Effector CD4-positive, alpha-beta T cell (primary cell): ENCODE measurements around the gene ATP11A.

Source experiments
- DNase-seq: peaks from one replicate; pipeline ENCODE4 v3.0.0-alpha.2; 2020

ATP11A gene

DNA sequence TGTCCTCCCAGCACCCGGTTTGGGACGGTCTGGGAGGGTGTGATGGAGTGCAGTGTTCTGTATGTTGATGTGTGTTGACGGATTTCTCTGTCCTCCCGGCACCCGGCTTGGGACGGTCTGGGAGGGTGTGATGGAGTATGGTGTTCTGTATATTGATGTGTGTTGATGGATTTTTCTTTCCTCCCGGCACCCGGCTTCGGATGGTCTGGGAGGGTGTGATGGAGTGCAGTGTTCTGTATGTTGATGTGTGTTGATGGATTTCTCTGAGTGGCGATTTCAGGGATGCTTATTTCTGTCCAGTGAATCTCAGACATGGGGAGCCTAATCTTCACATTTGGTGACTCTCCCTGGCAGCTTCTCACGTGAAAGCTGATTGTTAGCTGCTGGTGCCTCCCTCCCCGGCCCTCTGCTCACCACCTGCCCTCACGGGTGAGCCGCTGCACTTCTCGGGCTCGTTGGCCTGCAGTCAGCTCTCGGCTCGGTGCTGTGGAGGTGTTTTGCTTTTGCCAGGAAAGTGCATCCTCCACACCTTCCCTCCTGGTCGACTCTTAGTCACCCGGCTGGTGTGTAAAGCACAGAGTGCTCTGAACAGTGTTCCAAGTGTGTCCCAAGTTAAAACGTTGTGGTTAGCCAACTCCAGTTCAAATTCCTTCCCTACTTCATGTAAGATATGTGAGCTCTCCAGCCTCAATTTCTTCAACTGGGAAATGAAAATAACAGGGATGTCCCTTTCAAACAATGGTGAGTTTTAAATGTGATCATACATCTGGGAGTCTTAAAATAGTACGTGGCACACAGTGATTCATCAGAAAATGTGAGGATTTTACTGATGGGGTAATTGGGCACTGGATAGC is 54.6 kb downstream of the ATP11A start:
- DNase-seq, result no peak

- DNase-seq, result no peak
These were observed 56.2 kb downstream of the ATP11A start for GRCh38 chr13:112746044-112746443.

GRCh38 chr13:112747256-112747655 is 57.4 kb downstream of the ATP11A start:
- no peak for DNase-seq

DNA sequence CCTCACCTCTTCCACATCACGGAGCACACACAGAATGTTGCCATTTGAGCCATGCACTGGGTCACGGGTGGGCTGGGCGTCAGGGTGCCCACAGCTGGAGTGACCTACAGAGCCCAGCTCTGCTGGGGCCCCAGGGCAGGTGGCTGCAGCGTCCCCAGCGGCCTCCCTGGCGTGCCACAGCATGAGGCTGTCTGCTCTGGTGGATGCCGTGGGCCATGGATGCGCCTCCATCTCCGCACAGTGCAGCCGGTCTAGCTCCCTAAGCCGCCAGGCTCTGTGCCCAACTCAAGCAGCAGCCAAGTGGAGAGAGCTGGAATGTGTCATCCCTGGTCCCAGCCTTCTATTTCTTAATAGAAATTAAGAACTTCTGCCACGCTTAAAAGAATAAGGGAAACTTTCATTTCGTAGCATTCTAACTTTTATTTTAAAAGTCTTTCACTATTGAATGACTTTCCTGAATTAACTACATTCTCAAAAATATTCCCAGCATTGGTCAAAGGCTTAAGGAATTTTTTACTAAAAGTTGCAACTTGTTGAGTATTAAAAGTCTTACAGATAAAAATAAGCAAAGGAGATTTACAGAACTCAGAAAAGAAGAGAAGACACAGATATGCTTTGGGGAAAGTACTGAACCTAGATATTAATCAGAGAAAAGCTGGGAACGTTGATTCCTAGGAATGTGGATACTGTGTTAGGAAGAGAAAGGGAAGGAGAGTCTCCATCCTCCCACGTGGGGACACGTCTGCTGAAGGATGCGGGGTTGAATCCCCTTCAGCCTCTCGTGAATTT is 59.3 kb downstream of the ATP11A start:
- no peak for DNase-seq

DNA sequence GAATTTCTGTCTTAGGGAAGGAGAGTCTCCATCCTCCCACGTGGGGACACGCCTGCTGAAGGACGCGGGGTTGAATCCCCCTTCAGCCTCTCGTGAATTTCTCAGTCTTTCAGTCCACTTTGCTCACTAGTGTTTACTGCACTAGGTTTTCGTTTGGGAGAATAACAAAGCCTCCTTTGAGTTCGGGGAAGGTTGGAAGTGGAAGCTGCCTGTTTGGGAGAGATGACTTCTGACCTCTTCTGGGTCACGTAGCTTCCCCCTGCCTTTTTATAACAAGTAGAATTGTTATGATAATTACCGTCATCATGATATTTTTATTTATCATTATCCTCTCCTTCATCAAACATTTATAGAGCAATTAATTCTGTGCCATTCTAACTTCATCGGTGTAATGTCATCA is 60.7 kb downstream of the ATP11A start:
- DNase-seq, result no peak

- DNase-seq, result no peak
These were observed 61.8 kb downstream of the ATP11A start for GRCh38 chr13:112751617-112752016.

GRCh38 chr13:112752211-112752610 is 62.4 kb downstream of the ATP11A start:
- no peak for DNase-seq

DNA sequence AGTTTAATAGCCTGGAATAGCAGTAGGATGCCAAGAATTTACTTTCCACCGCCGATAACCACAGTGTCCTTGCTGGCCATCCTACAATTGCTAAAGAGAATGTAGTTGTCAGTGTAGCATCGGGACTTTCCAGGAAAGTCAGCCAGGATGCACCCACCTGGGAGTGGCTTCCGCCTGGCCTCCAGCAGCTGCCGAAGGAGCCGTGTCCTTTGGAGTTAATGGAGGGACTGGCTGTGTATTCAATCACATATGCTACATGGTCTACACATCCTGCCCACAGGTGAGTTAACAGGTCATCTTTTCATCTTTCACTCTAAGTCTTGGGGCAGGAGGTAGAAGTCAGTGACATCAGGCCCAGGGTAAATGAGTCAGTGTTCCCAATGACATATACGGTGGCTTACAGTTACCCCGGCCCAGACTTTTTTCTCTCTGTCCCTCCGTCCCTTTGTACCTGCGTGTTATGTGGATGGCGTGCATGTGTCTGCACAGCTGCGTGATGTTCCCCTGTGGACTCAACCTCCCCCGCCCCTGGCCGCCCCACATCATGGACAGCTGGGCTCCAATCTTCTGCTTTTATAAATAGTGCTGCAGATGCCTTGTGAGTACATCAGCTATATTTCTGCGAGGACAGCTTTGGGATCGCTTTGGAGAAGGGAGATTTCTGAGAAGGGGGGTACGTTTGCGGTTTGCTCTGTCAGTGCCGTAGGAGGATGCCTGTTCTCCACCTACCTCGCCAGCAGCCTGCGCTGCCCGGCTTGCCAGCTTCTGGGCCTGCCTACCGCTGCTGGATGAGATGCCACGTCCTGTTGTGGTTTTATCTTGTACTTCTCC is 63.1 kb downstream of the ATP11A start:
- no peak for DNase-seq

DNA sequence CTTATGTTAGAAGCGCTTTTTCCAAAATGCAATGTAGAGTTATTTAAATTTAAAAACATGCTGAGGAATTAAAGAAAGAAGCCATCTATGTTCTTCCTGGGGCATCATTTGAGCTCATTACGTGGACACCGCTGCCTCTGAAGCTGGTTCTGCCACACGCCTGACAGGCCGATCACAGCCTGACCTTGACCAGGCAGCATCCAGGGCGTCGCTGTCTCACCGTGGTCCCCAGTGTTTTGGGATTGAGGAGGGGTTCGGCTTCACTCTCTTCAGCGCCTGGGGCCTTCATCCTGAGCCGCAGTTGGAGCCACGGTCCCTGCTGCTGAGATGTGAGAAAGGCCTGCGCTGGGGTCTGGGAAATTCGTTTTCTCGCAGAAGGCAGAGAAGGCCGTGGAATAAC is 64.0 kb downstream of the ATP11A start:
- no peak for DNase-seq

GRCh38 chr13:112754281-112755025 is 64.6 kb downstream of the ATP11A start:
- no peak for DNase-seq

GRCh38 chr13:112755331-112755730 is 65.5 kb downstream of the ATP11A start:
- no peak for DNase-seq

DNA sequence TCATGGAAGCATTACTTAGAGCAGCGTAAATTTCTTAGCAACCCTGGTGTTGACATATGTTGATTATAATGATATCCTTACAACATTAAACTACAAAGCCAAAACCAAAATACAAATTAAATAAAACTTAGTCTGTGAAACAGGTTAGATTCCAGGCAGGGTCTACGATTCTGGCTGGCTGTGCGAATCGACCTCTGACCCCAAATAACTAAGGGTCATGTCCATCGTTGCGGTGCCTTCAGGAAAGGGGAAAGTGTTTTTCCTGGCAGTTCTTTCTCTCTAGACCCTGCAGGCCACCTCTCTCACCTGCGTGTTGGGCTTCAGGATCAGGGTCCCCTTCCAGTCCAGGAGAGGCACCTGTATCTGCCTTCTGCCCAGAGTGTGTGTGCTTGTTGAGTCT is 66.2 kb downstream of the ATP11A start:
- no peak for DNase-seq

DNA sequence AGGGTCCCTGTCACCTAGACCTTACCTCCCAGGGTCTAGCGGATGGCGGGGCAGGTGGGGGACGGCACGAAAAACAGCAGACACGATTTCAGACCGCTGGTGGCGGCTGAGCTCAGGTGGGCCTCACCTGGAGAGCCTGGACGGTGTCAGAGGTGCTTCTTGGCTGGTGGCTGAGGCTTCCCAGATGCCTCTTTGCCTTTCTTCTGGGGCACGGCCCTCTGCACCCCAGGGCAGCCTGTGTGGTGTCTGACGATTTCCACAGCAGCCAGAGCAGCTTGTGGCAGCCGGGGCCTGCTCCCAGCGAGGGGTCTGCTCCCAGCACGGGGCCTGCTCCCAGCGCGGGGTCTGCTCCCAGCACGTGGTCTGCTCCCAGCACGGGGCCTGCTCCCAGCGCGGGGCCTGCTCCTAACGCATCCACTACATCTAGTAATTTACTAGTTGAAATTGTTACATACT is 66.7 kb downstream of the ATP11A start:
- DNase-seq, result no peak

DNA sequence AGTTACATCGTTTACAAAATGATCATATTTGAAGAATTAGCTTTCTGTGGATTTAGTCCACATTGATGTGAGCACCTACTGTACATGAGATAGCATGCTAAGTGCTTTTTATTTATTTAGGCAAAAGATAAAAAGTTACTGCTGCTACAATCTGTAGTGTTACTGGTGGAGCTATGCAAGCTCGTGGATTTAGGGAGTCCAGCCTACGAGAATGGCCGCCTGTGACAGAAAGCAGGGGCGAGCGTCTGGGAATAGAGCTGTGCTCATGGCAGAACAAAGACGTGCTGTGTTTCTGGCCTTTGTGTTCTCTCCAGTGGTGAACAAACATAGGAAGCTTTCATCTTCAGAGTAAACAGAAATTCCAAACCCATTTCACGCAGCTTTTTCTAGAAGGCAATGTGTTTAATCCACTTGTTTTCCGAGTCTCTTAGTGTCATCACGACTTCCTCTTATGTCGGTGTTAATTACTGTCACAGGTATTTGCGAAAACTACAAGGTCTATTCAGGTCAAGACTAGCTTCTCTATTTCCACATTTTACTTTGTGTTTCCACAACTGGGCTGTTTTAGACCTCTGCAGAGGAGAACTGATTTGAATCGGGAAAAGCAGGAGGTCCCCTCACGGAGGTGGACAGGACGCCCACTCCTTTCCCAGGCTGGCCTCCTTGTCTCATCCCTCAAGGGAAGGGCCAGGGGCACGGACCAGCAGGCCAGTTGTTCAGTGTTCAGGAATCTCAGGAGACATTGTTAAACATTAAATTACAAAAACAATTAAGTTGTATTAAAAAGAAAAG is 67.3 kb downstream of the ATP11A start:
- no peak for DNase-seq

DNA sequence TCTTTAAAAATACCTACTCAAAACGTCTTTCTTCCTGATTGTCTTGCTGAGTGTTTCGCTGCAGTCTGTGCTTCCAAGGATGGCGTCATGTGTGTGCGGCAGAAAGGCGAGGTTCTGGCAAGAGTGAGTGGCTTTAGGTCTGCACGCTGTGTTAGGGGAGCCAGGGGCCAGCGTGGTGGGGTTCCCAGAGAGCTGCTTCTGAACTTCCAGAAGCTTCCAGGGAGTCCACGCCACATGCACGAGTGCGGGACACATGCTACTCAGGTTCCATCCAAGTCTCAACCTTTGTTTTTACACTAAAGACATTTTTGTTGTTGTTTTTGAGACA is 67.9 kb downstream of the ATP11A start:
- DNase-seq, result no peak

- no peak for DNase-seq
These were observed 69.2 kb downstream of the ATP11A start for GRCh38 chr13:112759053-112759452.

DNA sequence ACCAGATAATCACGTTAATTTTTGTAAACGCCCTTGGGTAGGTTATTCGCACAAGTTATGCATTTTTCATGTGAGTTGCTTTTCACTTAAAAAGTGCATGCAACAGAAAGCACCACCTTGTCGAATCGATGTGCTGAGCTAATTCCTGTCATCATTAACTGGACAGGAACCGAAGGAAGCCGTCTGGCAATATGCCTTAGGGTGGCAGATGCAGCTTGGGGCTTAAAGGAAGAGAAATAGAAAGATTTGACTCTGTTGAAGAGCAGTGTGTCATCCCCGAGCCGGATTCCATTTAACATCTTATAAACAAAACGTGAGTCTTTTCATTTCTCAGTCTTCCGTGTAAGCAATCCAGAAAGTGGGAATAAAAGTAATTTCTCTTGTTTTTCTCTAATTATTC is 70.0 kb downstream of the ATP11A start:
- no peak for DNase-seq

- no peak for DNase-seq
These were observed 70.6 kb downstream of the ATP11A start for GRCh38 chr13:112760435-112760834.

DNA sequence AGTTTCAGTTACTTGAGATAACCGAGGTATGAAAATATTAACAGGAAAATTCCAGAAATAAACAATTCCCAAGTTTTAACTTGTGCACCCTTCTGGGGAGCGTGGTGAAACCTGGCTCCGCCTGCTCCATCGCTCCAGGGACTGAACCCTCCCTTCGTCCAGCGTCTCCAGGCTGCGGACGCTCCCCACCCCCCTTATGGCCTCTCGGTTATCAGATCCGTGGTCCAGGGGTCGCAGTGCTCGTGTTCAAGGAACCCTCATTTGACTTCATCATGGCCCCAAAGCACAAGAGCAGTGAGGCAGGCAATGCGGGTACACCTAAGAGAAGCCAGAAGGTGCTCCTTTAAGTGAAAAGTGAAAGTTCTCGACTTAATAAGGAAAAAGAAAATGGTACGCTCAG is 71.1 kb downstream of the ATP11A start:
- DNase-seq, result no peak

DNA sequence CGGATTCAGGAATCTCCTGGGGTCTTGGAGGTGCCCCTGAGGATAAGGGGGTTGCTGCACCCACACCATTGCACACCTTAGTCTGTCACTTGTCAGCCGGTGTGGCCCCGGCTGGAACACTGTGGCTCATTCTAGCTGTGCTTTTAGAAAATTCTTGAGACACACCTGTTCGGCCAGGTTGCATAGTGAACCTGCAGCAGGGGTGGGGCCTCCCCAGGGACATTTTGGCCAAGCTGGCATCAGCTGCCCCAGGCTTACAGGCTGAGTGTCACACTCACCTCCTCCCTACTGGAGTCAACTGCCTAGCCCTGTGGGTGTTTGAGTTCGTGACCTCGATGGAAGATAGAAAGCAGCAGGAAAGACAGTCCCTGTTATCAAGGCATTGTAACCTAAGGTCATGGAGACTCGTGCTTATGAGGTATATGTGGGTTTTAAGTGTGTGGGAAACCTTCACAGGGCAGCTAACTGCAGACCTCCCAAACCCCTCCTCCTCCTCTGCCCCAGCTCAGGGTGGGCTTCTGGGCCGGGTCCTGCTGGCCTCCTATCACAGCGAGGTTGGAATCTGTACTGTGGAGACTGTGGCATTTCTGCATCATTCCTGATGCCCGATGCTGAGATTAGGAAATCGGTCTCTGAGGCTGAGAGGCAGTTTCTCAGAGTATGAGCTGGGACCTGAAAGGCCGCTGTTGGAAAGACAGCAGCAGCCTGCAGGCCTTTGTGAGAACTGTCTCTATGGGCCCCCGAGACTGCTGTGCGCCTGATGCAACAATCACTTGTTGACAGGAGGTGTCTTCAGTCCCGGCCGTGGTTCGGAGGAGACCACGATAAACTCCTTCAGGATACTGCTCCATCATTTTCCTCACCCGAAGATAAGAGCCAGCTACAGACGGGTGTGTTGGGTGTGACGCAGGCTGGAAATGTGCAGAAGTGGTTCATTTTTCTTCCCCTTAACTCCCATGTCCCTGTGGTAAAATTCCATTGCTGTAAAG is 72.2 kb downstream of the ATP11A start:
- DNase-seq, result no peak
